Measurements from ENCODE around the gene RPP30.

The RPP30 gene

DNA sequence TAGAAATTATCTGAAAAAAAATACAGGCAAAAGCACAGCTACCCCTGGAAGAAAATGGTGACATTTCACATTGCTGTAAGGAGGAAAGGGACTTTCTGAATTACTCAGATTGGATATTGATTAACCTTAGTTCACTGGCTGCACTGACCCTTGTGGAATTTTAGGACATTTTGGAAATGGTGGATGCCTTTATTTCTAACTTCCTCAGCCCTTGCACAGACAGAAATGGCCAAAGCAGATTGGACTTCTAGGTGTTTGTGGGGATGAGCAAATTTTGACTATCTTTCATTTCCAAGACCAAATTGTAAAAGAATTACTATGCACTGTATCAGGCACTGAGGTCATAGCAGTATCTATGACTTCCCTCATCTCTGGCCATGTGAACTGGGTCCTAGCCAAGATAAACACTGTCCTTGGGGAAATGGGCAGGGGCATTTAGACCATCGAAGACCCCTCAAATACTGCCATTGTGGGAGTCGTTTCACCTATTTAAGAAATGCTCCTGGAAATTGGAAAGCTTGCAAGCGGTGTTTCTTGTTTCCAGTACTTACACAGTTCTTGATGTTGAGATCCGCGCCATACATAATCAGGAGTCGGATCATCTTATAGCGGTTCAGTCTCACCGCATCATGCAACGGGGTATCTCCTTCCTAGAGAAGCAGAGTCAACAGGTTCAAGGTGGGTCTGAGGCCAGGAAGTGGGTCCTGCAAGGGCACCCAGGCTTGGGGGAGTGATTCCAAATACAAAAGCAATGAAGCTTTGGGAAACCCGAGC is 43.4 kb downstream of the RPP30 start:
- no peaks in the 10 kb centered on the region for H3K36me3 ChIP-seq (ENCODE audit: control insufficient read depth in 1 of 2, insufficient read depth in 2 of 2, low read length in 2 of 2)
- no peaks in the 10 kb centered on the region for H3K27me3 ChIP-seq (ENCODE audit: control insufficient read depth in 1 of 2, insufficient read depth in 2 of 2, low read length in 2 of 2)
- no peaks in the 10 kb centered on the region for H3K9me3 ChIP-seq (ENCODE audit: control insufficient read depth in 1 of 2, low read length in 2 of 2)
- H3K4me1 ChIP-seq (ENCODE audit: control insufficient read depth in 1 of 2, insufficient read depth in 2 of 2, low read length in 2 of 2), result no peaks in the 10 kb centered on the region
- H3K9ac ChIP-seq (ENCODE audit: low read depth in 1 of 2, low read length in 2 of 2), result no peak overlapping the region
- H3K4me3 ChIP-seq (ENCODE audit: low read depth in 1 of 2, low read length in 2 of 2), result no peak overlapping the region
- H3K27ac ChIP-seq (ENCODE audit: low read depth, low read length), result no peak overlapping the region

DNA sequence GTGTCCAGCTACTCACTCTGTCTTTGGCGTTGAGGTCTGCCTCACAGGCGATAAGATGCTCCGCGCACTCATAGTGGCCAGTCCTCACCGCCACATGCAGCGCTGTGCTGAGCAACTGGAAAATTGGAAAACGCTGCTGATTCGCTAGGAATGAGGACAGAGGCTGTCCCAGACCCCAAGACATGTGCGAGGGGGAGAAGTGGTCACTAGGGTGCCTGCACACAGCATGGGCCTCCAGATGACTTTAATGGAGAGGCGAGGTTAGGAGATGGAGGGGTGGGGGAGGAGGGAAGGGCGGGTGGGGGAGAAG is 43.9 kb downstream of the RPP30 start:
- no peak overlapping the region for H3K9ac ChIP-seq (ENCODE audit: low read depth in 1 of 2, low read length in 2 of 2)
- no peaks in the 10 kb centered on the region for H3K4me1 ChIP-seq (ENCODE audit: control insufficient read depth in 1 of 2, insufficient read depth in 2 of 2, low read length in 2 of 2)
- no peak overlapping the region for H3K4me3 ChIP-seq (ENCODE audit: low read depth in 1 of 2, low read length in 2 of 2)
- H3K27me3 ChIP-seq (ENCODE audit: control insufficient read depth in 1 of 2, insufficient read depth in 2 of 2, low read length in 2 of 2), result no peaks in the 10 kb centered on the region
- no peaks in the 10 kb centered on the region for H3K9me3 ChIP-seq (ENCODE audit: control insufficient read depth in 1 of 2, low read length in 2 of 2)
- no peak overlapping the region for H3K27ac ChIP-seq (ENCODE audit: low read depth, low read length)
- no peaks in the 10 kb centered on the region for H3K36me3 ChIP-seq (ENCODE audit: control insufficient read depth in 1 of 2, insufficient read depth in 2 of 2, low read length in 2 of 2)

DNA sequence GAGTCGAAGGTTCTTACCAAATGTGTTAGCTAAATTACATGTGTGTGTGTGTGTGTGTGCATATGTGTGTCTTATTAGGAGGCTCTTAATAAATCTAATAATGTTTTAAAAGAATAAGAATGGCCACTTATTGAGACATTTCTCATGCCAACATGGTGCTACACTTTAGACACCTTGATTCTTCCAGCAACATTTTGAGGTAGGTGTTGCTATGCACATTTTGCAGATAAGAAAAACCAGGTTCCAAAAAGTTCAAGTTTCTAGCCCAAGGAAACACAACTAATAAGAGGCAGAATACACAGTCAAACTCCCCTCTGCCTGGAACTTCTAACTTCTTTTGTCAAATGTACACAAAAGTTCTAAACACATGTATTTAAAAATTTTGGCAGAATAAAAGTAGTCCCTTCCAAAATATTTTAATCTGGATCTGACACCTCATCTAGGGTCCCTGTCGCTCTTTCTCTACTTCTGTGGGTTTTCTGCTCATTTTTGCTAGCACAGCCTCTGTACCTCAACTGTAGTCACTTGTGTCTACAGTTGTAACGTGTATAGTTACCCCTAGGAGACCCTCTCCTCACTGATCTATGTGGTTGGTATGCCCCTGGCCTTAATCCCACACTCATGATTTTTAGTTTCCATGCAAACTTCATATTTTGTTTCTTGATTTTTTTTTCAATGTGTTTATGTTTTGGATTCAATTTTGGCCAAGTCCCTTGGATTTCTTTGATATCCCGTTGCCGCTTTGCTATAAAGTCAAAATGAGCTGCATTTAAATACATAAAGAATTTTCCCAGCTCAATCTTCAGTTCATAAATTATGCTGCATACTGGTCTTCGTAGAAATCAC is 44.8 kb downstream of the RPP30 start:
- Histone ChIP-seq H3K4me1 (ENCODE audit: control insufficient read depth in 1 of 2, insufficient read depth in 2 of 2, low read length in 2 of 2) (no peaks in the 10 kb centered on the region), H3K27ac (ENCODE audit: low read depth, low read length) (no peak overlapping the region), H3K27me3 (ENCODE audit: control insufficient read depth in 1 of 2, insufficient read depth in 2 of 2, low read length in 2 of 2) (no peaks in the 10 kb centered on the region), H3K4me3 (ENCODE audit: low read depth in 1 of 2, low read length in 2 of 2) (no peak overlapping the region), H3K9me3 (ENCODE audit: control insufficient read depth in 1 of 2, low read length in 2 of 2) (no peaks in the 10 kb centered on the region), H3K36me3 (ENCODE audit: control insufficient read depth in 1 of 2, insufficient read depth in 2 of 2, low read length in 2 of 2) (no peaks in the 10 kb centered on the region), H3K9ac (ENCODE audit: low read depth in 1 of 2, low read length in 2 of 2) (no peak overlapping the region)

DNA sequence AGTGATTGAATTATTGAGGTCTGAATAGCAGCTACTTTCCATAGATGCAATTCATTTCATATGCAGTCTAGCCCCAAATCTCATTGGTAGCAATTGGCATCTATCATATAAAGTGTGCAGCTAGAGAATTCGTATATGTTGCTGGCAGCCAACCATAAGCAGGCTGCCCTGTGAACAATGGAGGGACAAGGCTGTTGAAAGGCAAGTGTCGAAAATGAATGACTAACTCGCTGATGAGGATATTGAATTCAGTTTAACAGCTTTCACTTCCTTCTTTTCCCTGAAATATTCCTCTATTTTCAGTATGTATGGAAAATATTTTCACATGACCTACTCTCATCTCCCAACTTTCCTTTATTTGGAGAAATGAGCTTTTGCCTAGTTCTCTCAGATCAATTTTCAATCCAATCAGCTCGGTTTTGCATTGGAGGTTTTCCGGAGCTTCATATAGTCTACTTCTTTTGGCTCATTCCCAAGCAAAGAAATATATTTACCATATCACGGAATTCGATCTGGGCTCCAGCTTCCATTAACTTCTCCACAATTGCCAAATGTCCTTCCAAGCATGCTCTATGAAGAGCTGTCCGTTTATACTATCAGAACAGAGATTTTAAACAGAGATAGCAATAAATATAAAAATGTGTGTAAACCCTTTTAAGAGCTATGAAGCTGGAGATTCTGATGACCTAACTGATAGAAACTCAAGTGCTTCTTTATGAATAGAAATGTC is 45.6 kb downstream of the RPP30 start:
- Histone ChIP-seq H3K27ac (ENCODE audit: low read depth, low read length) (no peak overlapping the region), H3K9ac (ENCODE audit: low read depth in 1 of 2, low read length in 2 of 2) (no peak overlapping the region), H3K36me3 (ENCODE audit: control insufficient read depth in 1 of 2, insufficient read depth in 2 of 2, low read length in 2 of 2) (no peaks in the 10 kb centered on the region), H3K4me1 (ENCODE audit: control insufficient read depth in 1 of 2, insufficient read depth in 2 of 2, low read length in 2 of 2) (no peaks in the 10 kb centered on the region), H3K9me3 (ENCODE audit: control insufficient read depth in 1 of 2, low read length in 2 of 2) (no peaks in the 10 kb centered on the region), H3K4me3 (ENCODE audit: low read depth in 1 of 2, low read length in 2 of 2) (no peak overlapping the region), H3K27me3 (ENCODE audit: control insufficient read depth in 1 of 2, insufficient read depth in 2 of 2, low read length in 2 of 2) (no peaks in the 10 kb centered on the region)

DNA sequence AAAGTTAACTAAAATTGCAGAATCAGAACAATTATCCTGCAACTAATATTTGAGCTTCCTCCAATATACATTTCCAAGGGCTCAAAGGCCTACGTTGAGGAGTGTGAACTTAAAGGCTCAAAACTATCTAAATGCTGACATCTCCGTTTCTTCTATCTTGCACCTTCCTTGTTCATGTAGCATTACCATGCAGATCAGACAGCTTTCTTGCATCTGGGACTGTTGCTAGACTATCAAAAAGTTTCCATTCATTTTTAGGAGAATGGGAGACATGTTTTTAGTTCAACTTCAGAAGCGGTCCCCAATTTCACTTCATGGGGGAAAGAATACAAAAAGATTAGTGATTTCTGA is 46.2 kb downstream of the RPP30 start:
- no peaks in the 10 kb centered on the region for H3K9me3 ChIP-seq (ENCODE audit: control insufficient read depth in 1 of 2, low read length in 2 of 2)
- H3K27me3 ChIP-seq (ENCODE audit: control insufficient read depth in 1 of 2, insufficient read depth in 2 of 2, low read length in 2 of 2), result no peaks in the 10 kb centered on the region
- no peaks in the 10 kb centered on the region for H3K36me3 ChIP-seq (ENCODE audit: control insufficient read depth in 1 of 2, insufficient read depth in 2 of 2, low read length in 2 of 2)
- no peak overlapping the region for H3K4me3 ChIP-seq (ENCODE audit: low read depth in 1 of 2, low read length in 2 of 2)
- H3K9ac ChIP-seq (ENCODE audit: low read depth in 1 of 2, low read length in 2 of 2), result no peak overlapping the region
- H3K27ac ChIP-seq (ENCODE audit: low read depth, low read length), result no peak overlapping the region
- H3K4me1 ChIP-seq (ENCODE audit: control insufficient read depth in 1 of 2, insufficient read depth in 2 of 2, low read length in 2 of 2), result no peaks in the 10 kb centered on the region

DNA sequence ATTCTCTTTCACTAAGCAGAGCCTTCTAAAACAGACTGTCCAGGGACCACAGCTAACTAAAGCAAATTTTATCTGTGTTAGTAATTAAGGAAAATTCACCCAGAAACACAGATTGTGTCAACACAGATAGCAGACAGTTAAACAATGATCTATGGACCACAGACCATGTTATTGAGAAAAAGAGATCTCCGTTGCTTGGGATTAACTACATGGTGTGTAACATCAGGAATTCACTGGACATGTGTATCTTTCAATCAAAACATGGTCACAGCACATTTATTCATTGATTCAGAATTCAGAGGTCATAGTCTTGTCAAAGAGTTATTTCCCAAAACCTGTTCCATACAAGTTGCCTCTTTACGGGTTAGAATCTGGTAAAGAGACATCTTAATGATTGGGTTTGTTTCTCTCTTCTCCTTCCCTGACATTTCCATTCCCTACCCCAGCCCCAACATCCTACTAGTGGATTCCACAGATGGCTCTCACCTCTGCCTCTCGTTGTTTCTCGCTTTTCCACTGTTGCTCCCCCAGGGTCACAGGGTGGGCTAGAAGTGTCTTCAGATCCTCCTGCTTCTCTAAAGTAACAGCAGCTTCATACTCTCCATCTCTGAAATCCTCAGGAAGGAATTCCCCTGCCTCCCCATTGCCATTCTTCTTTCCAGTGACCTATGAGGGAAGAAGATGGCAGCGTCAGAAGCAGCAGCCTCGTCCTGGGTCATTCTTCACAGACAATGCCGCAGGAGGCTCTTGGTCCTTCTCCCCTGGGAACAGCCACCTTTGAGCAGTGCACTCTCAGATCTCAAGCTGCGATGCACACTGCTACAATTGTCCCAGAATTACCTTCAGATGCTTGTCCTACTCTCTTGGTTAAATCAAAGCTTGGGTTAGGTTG is 48.2 kb downstream of the RPP30 start:
- H3K27ac ChIP-seq (ENCODE audit: low read depth, low read length), result no peak overlapping the region
- H3K27me3 ChIP-seq (ENCODE audit: control insufficient read depth in 1 of 2, insufficient read depth in 2 of 2, low read length in 2 of 2), result peaks cover 3% of the 10 kb centered on the region in 2 donors
- H3K9me3 ChIP-seq (ENCODE audit: control insufficient read depth in 1 of 2, low read length in 2 of 2), result no peaks in the 10 kb centered on the region
- H3K36me3 ChIP-seq (ENCODE audit: control insufficient read depth in 1 of 2, insufficient read depth in 2 of 2, low read length in 2 of 2), result no peaks in the 10 kb centered on the region
- no peak overlapping the region for H3K9ac ChIP-seq (ENCODE audit: low read depth in 1 of 2, low read length in 2 of 2)
- no peaks in the 10 kb centered on the region for H3K4me1 ChIP-seq (ENCODE audit: control insufficient read depth in 1 of 2, insufficient read depth in 2 of 2, low read length in 2 of 2)
- no peak overlapping the region for H3K4me3 ChIP-seq (ENCODE audit: low read depth in 1 of 2, low read length in 2 of 2)

DNA sequence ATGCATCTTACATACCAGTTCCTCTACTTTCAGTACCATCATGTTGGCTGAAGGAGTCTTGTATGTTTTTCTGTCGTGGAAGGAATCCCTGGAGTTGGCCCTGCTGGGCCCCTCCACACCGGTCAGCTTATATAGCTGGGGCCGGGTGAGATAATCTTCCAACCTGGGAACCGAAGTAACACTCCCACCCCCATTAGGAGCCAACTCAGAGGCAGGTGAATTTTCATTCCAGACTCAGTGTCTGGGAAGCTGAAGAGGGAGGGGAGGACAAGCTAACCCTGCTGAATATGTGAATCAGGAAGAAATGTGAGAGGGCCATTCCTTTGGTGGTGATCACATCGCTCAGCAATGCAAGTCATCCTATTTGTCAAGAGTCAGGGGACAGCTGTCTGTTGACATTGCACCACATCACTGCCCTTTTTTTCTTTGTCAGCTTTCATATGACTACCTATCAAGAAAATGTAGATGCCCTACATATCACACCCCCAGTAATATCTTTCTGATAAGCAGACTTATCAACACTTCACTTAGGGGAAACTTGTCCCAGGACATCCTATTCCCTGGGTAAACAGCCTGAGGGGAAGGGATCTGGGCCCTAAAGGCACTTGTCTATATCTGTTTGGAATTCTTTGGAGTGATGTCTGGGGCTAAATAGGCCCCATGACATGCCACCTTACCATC is 49.4 kb downstream of the RPP30 start, which contains the start of gene ANKRD1:
TSS of gene ANKRD1 (minus strand) at position 102 of the 681 bp plus-strand sequence. CDS start at position 42, 60 bp downstream.
- Histone ChIP-seq H3K4me1 (ENCODE audit: control insufficient read depth in 1 of 2, insufficient read depth in 2 of 2, low read length in 2 of 2) (no peaks in the 10 kb centered on the region), H3K27ac (ENCODE audit: low read depth, low read length) (no peak within 1 kb of the TSS), H3K9ac (ENCODE audit: low read depth in 1 of 2, low read length in 2 of 2) (no peak within 1 kb of the TSS), H3K36me3 (ENCODE audit: control insufficient read depth in 1 of 2, insufficient read depth in 2 of 2, low read length in 2 of 2) (no peaks in the 10 kb centered on the region), H3K9me3 (ENCODE audit: control insufficient read depth in 1 of 2, low read length in 2 of 2) (no peaks in the 10 kb centered on the region), H3K27me3 (ENCODE audit: control insufficient read depth in 1 of 2, insufficient read depth in 2 of 2, low read length in 2 of 2) (peaks cover 3% of the 10 kb centered on the region in 2 donors), H3K4me3 (ENCODE audit: low read depth in 1 of 2, low read length in 2 of 2) (no peak within 1 kb of the TSS)

DNA sequence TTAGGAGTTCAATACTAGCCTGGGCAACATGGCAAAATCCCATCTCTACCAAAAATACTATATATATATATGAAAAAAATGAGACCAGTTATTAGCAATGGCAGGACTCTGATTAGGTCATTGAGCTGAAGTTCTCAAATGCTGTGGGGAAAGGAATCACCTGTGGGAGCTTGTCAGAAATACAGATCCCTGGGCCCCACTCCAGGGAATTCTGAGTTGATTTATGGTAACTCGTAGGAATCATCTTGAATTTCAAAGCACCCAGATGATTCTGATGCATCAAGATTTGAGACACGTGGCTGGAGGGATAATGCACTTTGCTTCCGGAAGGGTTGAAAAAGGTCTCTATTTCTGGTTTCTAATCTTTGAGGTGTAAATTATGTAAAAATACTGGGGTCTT is 50.1 kb downstream of the RPP30 start:
- no peak overlapping the region for H3K9ac ChIP-seq (ENCODE audit: low read depth in 1 of 2, low read length in 2 of 2)
- no peak overlapping the region for H3K27ac ChIP-seq (ENCODE audit: low read depth, low read length)

DNA sequence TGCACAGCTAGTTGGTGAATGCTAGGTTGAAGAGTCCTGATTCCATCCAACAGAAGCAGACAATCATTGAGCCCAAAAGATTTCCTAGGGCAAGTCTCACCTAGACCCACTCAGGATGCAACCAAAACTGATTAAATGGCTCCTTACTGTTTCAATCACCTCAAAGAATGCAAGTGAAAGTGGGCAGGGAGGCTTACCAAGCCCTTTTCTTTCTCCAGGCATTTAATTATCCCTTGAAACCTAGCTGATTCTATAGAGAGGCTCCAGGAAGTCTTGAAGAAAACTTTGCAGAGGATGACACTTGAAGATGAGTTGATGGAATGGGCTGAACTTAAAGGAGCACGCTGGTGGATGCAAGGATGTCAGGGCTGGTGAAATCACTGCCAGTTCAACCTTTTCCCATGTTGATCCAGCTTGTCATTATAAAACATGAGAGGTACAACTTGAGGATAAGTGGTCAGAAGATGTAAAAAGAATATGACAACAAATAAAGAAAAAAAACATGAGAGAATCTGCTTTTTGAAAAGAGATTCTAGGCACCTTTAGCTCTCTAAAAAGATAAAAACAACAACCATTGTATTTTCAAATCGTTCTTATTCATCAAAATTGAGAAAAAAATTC is 51.4 kb downstream of the RPP30 start:
- Histone ChIP-seq H3K36me3 (ENCODE audit: control insufficient read depth in 1 of 2, insufficient read depth in 2 of 2, low read length in 2 of 2) (no peaks in the 10 kb centered on the region), H3K27ac (ENCODE audit: low read depth, low read length) (no peak overlapping the region), H3K4me3 (ENCODE audit: low read depth in 1 of 2, low read length in 2 of 2) (no peak overlapping the region), H3K9ac (ENCODE audit: low read depth in 1 of 2, low read length in 2 of 2) (no peak overlapping the region), H3K27me3 (ENCODE audit: control insufficient read depth in 1 of 2, insufficient read depth in 2 of 2, low read length in 2 of 2) (peaks cover 3% of the 10 kb centered on the region in 2 donors), H3K4me1 (ENCODE audit: control insufficient read depth in 1 of 2, insufficient read depth in 2 of 2, low read length in 2 of 2) (no peaks in the 10 kb centered on the region), H3K9me3 (ENCODE audit: control insufficient read depth in 1 of 2, low read length in 2 of 2) (no peaks in the 10 kb centered on the region)

More for the DNA sequence above, 50.1 kb downstream of the RPP30 start:
- no peak overlapping the region for H3K4me3 ChIP-seq (ENCODE audit: low read depth in 1 of 2, low read length in 2 of 2)
- no peaks in the 10 kb centered on the region for H3K9me3 ChIP-seq (ENCODE audit: control insufficient read depth in 1 of 2, low read length in 2 of 2)
- no peaks in the 10 kb centered on the region for H3K36me3 ChIP-seq (ENCODE audit: control insufficient read depth in 1 of 2, insufficient read depth in 2 of 2, low read length in 2 of 2)
- H3K4me1 ChIP-seq (ENCODE audit: control insufficient read depth in 1 of 2, insufficient read depth in 2 of 2, low read length in 2 of 2), result no peaks in the 10 kb centered on the region
- peaks cover 3% of the 10 kb centered on the region in 2 donors for H3K27me3 ChIP-seq (ENCODE audit: control insufficient read depth in 1 of 2, insufficient read depth in 2 of 2, low read length in 2 of 2)
